Measurements from ENCODE around the gene PRPSAP2. TPM values are rescaled to one million over a fixed set of nuclear protein-coding genes. Genes with fewer than 3 reads are reported as not detected.
"Not testable (repeated sequence)": the region's sequence is repeated elsewhere in the genome, so short reads cannot be mapped to it uniquely, and the experiment has no call there.

PRPSAP2 gene
- total and polyA plus RNA-seq, 8 donors, result 27.3 to 57.4 (median 54.1) TPM

DNA sequence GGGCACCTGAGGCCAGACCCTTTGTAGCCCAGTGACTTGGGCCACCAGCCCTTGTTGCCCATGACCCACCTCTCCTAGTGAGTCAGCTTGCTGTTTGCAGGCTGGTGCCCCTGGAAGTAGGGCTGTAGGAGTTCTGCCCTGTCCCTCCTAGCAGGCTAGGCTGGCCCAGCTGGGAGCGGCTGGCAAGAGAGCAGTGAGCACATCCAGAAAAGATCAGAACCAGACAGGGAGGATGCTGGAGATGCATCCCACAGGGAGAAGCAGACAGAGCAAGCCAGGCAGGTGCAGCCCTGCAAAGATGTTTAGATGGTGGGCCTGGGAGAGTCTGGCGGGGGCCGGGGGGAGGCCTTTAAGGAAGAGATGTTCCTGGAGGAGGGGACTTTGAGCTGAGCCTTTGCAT is 96.4 kb downstream of the PRPSAP2 start:
- Histone ChIP-seq H3K27ac (no peak overlapping the region), H3K36me3 (no peaks in the 10 kb centered on the region), H3K4me3 (no peak overlapping the region), H3K4me1 (no peaks in the 10 kb centered on the region), H3K9me3 (no peaks in the 10 kb centered on the region), H3K27me3 (no peaks in the 10 kb centered on the region)
- intact Hi-C loops (cut with DNase I), result no loop called here
- ATAC-seq (no peak), DNase-seq (no peak)
- TF ChIP-seq, protein P1, sequence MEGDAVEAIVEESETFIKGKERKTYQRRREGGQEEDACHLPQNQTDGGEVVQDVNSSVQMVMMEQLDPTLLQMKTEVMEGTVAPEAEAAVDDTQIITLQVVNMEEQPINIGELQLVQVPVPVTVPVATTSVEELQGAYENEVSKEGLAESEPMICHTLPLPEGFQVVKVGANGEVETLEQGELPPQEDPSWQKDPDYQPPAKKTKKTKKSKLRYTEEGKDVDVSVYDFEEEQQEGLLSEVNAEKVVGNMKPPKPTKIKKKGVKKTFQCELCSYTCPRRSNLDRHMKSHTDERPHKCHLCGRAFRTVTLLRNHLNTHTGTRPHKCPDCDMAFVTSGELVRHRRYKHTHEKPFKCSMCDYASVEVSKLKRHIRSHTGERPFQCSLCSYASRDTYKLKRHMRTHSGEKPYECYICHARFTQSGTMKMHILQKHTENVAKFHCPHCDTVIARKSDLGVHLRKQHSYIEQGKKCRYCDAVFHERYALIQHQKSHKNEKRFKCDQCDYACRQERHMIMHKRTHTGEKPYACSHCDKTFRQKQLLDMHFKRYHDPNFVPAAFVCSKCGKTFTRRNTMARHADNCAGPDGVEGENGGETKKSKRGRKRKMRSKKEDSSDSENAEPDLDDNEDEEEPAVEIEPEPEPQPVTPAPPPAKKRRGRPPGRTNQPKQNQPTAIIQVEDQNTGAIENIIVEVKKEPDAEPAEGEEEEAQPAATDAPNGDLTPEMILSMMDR (IDR thresholded peaks at IDR 0.05), result no peak

DNA sequence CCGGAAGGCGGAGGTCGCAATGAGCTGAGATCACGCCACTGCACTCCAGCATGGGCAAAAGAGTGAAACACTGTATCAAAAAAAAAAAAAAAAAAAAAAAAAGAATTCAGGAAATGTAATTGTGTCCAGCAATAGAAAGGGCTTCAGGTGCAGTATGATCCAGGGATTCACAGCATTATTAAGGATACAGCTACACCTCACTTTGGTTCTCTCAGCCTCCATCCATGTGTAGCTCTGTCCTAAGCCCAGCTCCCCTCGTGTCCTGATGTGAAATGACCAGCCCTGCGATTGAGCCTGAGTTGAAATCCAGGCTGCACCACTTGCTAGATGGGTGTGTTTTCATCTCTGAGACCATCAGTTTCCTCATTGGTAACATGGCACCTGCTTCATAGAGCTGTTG is 97.1 kb downstream of the PRPSAP2 start:
- H3K4me3 ChIP-seq, result no peak overlapping the region
- H3K36me3 ChIP-seq, result no peaks in the 10 kb centered on the region
- ATAC-seq, result no peak
- H3K9me3 ChIP-seq, result no peaks in the 10 kb centered on the region
- H3K4me1 ChIP-seq, result no peaks in the 10 kb centered on the region
- H3K27ac ChIP-seq, result no peak overlapping the region
- no peak for DNase-seq
- TF ChIP-seq, protein P1 (IDR thresholded peaks at IDR 0.05), result no peak
- no peaks in the 10 kb centered on the region for H3K27me3 ChIP-seq
- intact Hi-C loops (cut with DNase I), result no loop called here

DNA sequence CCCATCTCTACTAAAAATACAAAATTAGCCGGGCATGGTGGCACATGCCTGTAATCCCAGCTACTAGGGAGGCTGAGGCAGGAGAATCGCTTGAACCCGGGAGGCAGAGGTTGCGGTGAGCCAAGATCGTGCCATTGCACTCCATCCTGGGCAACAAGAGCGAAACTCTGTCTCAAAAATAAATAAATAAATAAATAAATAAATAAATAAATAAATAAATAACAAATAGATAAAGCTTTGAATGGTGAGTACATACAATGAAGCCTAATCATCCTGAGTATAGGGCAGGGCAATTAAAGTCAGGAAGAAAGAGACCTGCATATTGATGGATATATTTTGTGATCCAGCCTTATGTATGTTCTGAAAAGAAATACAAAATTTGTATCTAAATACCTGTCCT is 98.1 kb downstream of the PRPSAP2 start:
- ATAC-seq; intact Hi-C loops (cut with DNase I); H3K36me3 ChIP-seq; H3K27ac ChIP-seq; H3K4me1 ChIP-seq; DNase-seq; H3K4me3 ChIP-seq; H3K27me3 ChIP-seq; H3K9me3 ChIP-seq: not testable (repeated sequence)

DNA sequence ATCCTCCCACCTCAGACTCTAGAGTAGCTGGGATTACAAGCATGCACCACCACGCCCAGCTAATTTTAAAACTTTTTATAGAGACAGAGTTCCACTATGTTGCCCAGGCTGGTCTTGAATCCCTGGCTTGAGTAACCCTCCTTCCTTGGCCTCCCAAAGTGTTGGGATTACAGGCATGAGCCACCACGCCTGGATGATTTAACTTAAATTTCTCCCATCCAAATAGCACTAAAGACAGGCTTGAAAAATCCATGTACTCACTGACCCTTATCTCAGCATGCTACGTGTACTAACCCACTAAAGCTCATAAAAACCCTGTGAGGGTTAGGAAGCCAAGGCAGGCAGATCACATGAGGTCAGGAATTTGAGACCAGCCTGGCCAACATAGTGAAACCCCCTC is 98.7 kb downstream of the PRPSAP2 start:
- TF ChIP-seq, protein P1 (IDR thresholded peaks at IDR 0.05), result no peak
- DNase-seq, result no peak
- Histone ChIP-seq H3K4me3 (no peak overlapping the region), H3K36me3 (no peaks in the 10 kb centered on the region), H3K27me3 (no peaks in the 10 kb centered on the region), H3K9me3 (no peaks in the 10 kb centered on the region), H3K27ac (no peak overlapping the region), H3K4me1 (no peaks in the 10 kb centered on the region)
- intact Hi-C loops (cut with DNase I), result no loop called here
- ATAC-seq, result no peak

DNA sequence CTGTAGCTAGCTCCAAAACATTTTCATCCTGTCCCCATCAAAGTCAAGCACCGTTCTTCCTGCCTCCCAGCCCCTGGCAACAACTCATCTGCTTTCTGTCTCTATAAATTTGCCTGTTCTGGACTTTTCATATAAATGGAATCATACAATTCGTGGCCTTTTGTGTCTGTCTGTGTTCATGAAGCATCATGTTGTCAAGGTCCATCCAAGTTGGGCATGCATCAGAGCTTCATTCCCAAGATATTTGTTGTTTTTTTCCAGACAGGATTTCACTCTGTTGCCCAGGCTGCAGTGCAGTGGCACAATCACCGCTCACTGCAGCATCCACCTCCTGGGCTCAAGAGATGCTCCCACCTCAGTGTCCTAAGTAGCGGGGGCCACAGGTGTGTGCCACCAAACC is 99.9 kb downstream of the PRPSAP2 start:
- intact Hi-C loops (cut with DNase I), result no loop called here
- TF ChIP-seq, protein P1 (IDR thresholded peaks at IDR 0.05), result no peak
- DNase-seq, result no peak
- no peak for ATAC-seq
- no peak overlapping the region for H3K4me3 ChIP-seq
- no peak overlapping the region for H3K27ac ChIP-seq
- H3K4me1 ChIP-seq, result no peaks in the 10 kb centered on the region
- no peaks in the 10 kb centered on the region for H3K36me3 ChIP-seq
- H3K9me3 ChIP-seq, result no peaks in the 10 kb centered on the region
- H3K27me3 ChIP-seq, result no peaks in the 10 kb centered on the region

DNA sequence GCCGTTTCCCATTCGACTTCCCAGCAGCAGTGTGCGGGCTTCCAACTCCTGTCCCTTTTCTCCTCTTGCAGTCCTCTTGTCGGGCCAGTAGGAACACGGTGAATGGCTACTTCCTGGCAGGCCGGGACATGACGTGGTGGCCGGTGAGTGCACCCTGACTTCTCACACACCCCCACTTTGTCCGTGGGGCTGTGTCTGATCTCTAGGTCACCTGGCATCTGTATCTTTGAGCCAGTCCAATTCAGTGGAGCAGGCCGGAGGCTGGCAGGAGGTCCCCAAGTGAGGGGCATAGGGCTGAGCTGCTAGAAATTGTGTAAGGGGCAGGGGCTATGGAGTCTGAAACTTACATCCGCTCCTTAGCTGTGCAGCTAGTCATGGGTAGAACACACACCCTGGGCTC is 100.7 kb downstream of the PRPSAP2 start:
- intact Hi-C loops (cut with DNase I), result no loop called here
- Histone ChIP-seq H3K4me1 (no peaks in the 10 kb centered on the region), H3K36me3 (no peaks in the 10 kb centered on the region), H3K27me3 (no peaks in the 10 kb centered on the region), H3K4me3 (no peak overlapping the region), H3K27ac (no peak overlapping the region), H3K9me3 (no peaks in the 10 kb centered on the region)
- DNase-seq (no peak), ATAC-seq (no peak)
- TF ChIP-seq, protein P1 (IDR thresholded peaks at IDR 0.05), result no peak
